SK-N-MC (cell line): Measurements from ENCODE around the gene NRAS.
"Not testable (repeated sequence)": the region's sequence is repeated elsewhere in the genome, so short reads cannot be mapped to it uniquely, and the experiment has no call there.

Source experiments
- DNase-seq: peaks from one replicate; pipeline ENCODE4 v3.0.0-alpha.2; 2011; ENCODE audit warnings: low read depth, low spot score
- H3K27ac ChIP-seq: fragments of 200-600 bp; sonication (generic); 2 replicates; pipeline ENCODE4 v1.5.1; 2016; ENCODE audit warnings: mixed run types
- H3K36me3 ChIP-seq: fragments of 200-600 bp; sonication (generic); 2 replicates; pipeline ENCODE4 v1.6.1; 2017; ENCODE audit warnings: antibody characterized with exemption, low read length, mixed read lengths; ENCODE audit not compliant: insufficient read depth
- H3K4me3 ChIP-seq: fragments of 200-600 bp; sonication (generic); 2 replicates; pipeline ENCODE4 v1.5.1; 2016
- H3K9ac ChIP-seq: fragments of 200-600 bp; sonication (generic); 2 replicates; pipeline ENCODE4 v1.8.0; 2017; ENCODE audit warnings: mixed run types, mixed read lengths; ENCODE audit not compliant: insufficient read length
- H3K9me3 ChIP-seq: fragments of 200-600 bp; sonication (generic); 2 replicates; pipeline ENCODE4 v1.6.1; 2017; ENCODE audit warnings: low read depth, mild to moderate bottlenecking, antibody characterized with exemption, low read length, moderate library complexity, mixed read lengths
- EZH2 ChIP-seq: fragments of 200-600 bp; sonication (generic); IDR thresholded peaks from one replicate; pipeline ENCODE4 v1.6.1; 2017; ENCODE audit warnings: antibody characterized with exemption
- FOXP2 ChIP-seq: optimal IDR thresholded peaks from 2 replicates; pipeline ENCODE3; 2011; ENCODE audit warnings: mild to moderate bottlenecking, moderate library complexity; ENCODE audit not compliant: insufficient read depth; ENCODE audit errors: extremely low read length, control extremely low read depth
- POLR2AphosphoS5 ChIP-seq: IDR thresholded peaks from 2 replicates; pipeline ENCODE4 v1.6.1; 2012; ENCODE audit warnings: mild to moderate bottlenecking, low read depth, low read length, borderline replicate concordance

The NRAS gene

DNA sequence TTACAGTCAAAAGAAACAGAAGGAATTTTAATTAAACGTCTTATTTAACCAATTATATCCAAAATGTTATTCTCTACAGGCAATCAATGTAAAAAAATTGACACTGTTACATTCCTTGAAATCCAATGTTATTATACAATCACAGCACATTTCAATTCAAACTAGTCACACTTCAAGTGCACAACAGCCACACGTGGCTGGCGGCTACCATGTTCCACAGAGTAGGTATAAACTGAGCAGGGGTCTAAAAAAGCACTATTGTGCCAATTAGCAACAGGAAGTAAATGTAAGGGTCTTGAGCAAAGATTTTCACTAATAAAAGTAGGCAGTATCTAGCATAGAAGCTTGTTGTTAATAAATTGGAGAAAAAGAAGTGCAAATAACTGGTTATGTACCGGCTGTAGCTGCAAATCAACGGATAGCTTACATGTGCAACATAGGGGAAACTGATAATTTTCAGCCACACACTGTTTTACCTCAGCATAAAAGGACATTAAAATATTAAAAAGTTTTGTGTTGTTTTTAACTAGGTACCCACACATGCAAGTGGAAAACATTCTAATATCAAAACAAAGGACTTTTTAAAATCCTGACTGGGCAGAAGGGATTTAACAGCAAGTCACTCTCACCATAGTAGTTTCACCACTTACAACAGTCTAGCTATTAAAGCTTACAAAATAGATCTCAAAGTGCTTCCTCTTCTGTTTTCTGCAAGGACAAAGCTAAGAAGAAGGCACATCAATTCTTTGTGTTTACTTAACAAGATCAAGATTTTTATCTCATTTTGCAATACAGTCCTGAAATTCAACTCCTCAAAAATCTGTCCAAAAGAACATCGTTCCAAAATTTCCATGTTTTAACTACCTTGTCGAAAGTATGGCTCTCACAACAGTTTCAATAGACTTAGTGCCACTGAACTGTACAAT lies 38.7 kb upstream of the NRAS start:
- TF ChIP-seq EZH2 = no peak
- TF ChIP-seq POLR2AphosphoS5 = no peak
- no peak for TF ChIP-seq FOXP2
- Histone ChIP-seq H3K4me3 (peak overlapping the region; percentile 99), H3K27ac (no peak overlapping the region; the same call in 1 of the 2 replicates), H3K9me3 (no peaks in the 10 kb centered on the region), H3K9ac (peak overlapping the region; percentile 100), H3K36me3 (peaks cover 56% of the 10 kb centered on the region)
- DNase-seq = no peak

DNA sequence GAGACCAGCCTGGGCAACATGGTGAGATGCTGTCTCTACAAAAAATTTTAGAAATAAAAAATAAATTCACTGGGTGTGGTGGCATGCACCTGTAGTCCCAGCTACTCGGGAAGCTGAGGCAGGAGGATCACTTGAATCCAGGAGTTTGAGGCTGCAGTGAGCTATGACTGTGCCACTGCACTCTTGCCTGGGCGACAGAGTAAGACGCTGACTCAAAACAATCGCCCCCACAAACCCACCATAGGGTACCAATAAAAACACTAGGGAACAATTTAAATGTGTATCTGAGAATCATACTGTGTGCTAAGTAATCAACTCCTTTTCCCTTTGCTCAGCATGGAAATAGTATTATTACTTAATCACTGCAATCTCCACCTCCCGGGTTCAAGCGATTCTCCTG lies 37.1 kb upstream of the NRAS start:
- DNase-seq, H3K9me3 ChIP-seq, H3K9ac ChIP-seq, H3K27ac ChIP-seq, H3K4me3 ChIP-seq: not testable (repeated sequence)
- peaks cover 72% of the 10 kb centered on the region for H3K36me3 ChIP-seq

DNA sequence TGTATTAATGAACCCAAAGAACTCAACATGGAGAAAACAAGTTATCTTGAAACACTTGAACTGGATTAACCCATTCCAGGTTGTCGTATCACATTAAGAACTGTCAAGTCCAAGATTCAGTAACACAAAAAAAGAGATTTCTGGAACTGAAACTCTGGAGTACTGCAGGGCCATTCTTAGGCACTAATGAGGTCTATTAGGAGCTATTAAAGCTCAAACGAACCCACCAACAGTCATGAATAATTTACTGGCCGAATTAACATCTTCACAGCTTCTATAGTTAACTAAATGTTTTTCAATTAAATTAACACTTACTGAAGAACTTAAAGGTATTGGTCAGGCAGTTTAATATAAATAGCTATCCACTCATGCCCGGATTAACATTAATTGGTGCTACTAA lies 36.6 kb upstream of the NRAS start:
- no peak for DNase-seq
- Histone ChIP-seq H3K27ac (no peak overlapping the region), H3K9ac (no peak overlapping the region), H3K4me3 (no peak overlapping the region), H3K9me3 (no peaks in the 10 kb centered on the region), H3K36me3 (peaks cover 77% of the 10 kb centered on the region)
- no peak for TF ChIP-seq FOXP2
- no peak for TF ChIP-seq EZH2
- no peak for TF ChIP-seq POLR2AphosphoS5

DNA sequence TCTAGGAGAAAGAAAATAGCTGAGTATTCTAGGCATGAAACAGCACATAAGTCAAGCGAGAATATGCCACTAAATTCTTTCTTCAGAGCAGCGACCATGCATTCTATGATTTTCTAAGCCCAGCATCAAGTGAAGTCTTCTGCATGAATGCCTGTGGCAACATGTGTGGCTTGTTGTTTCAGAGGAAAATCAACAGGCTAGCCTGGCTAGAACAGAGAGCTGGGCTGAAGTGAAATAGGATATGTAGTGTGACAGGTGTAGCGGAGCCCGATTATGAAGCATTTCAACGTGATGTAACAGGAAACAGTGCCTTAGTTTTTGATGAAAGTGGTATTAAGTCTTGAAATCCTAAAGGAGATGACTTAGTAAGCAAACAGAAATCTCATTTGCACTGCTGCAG lies 34.2 kb upstream of the NRAS start:
- Histone ChIP-seq H3K27ac (no peak overlapping the region), H3K9me3 (no peaks in the 10 kb centered on the region), H3K4me3 (no peak overlapping the region), H3K36me3 (peaks cover 88% of the 10 kb centered on the region), H3K9ac (no peak overlapping the region)
- no peak for DNase-seq
- no peak for TF ChIP-seq FOXP2
- TF ChIP-seq POLR2AphosphoS5 = no peak
- no peak for TF ChIP-seq EZH2

DNA sequence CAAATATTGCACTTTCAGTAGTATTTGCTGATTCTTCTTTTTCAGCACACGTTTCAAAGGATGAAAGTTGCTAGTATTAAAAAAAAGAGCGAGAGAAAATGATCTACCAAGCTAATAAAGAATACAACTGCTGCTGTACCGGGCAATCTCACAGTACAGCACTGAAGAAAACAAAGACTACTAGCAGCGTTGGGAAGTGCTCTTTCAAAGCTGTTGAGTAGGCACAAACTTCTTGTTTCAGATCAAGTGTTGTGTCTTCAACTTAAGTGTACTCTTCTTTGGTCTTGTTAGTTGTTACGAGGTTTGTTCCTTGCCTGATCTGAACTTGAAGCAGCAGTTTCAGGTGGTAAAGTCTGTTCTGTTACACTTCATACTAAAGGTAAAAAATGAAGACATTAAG lies 33.3 kb upstream of the NRAS start:
- Histone ChIP-seq H3K36me3 (peaks cover 88% of the 10 kb centered on the region), H3K27ac (no peak overlapping the region), H3K9ac (no peak overlapping the region), H3K9me3 (no peaks in the 10 kb centered on the region), H3K4me3 (no peak overlapping the region)
- no peak for DNase-seq
- TF ChIP-seq FOXP2 = no peak
- TF ChIP-seq EZH2 = no peak
- TF ChIP-seq POLR2AphosphoS5 = no peak

DNA sequence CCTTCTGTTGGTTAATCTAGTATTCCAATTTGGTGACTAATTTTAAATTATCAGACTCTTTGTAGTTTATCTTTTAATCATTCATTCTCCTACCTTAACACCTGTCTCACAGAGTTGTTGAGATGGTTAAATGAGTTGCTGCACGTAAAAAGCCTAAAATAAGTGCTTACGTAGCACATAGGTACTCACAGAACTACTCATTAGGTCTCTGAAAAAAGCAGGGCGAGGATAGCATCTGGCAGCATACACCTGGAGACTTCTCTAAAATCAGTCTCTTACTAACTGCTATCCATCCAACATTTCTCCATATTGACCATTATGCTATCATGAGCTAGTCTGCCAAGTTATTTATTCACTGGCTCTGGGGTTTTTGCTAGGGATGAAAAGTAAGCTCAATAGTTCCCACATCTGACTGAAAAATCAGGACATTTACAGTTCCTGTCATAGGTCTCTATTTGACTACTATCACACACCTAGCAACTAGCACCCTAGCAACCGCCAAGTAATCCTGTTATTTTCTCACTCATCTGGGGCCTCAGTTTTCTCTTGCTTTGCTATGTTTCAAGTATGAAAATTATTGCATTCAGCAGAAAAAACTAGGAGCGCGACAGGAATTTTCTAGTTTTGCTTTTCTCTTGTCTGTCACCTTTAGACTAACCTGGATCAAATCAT lies 30.0 kb upstream of the NRAS start:
- H3K9me3 ChIP-seq = no peaks in the 10 kb centered on the region
- peaks cover 98% of the 10 kb centered on the region for H3K36me3 ChIP-seq
- TF ChIP-seq POLR2AphosphoS5 = no peak
- no peak for TF ChIP-seq EZH2
- no peak for TF ChIP-seq FOXP2
- no peak overlapping the region for H3K27ac ChIP-seq
- no peak overlapping the region for H3K4me3 ChIP-seq
- no peak for DNase-seq
- no peak overlapping the region for H3K9ac ChIP-seq

DNA sequence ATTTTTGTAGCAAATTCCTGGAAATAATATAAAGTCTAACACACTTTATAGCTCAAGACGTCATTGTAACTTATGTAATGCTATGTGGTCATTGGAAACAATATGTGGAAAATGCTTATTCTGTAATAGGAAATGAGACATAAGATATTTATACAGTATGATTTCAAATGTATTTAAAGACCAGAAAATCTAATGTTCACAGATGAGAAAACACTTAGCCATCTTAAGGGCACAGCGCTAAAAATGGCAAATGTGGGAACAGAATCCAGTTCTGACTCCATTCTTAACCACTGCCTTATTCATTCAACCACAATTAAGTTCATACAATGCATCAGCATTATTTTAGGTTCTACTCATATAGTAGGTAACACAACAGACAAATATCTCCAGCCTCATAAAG lies 28.7 kb upstream of the NRAS start:
- no peak for DNase-seq
- Histone ChIP-seq H3K36me3 (peaks cover 99% of the 10 kb centered on the region), H3K9me3 (no peaks in the 10 kb centered on the region), H3K27ac (peak overlapping the region; percentile 27; the same call in 1 of the 2 replicates), H3K9ac (no peak overlapping the region), H3K4me3 (no peak overlapping the region)
- TF ChIP-seq POLR2AphosphoS5 (no peak), FOXP2 (no peak), EZH2 (no peak)

DNA sequence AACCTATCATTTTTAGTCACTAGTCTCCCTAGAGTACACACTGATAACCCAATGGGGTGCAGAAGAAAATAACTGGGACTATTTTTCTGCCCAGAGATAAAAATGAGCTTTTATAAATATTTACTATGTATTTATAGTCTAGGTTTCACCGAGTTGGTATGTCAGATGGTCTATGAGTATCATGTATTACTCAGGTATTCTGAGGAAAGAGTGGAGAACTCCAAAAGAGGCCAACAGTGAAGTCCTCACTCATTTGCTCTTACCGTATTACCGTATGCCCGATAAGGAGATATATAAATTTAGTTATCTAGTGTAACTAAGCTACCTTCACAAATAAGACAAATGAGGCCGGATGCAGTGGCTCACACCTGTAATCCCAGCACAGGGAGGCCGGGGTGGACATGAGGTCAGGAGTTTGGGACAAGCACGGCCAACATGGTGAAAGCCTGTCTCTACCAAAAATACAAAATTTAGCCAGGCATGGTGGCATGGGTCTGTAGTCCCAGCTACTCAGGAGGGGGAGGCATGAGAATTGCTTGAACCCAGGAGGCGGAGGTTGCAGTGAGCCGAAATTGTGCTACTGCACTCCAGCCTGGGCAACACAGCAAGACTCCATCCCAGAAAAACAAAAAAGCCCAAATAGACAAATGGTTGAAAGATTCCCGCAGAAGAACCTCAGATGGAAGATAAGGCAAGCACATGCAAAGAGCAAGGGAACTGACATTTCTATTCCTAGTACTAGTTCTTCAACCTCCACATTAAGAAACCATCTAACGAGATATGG lies 25.6 kb upstream of the NRAS start:
- Histone ChIP-seq H3K9me3 (no peaks in the 10 kb centered on the region), H3K36me3 (peaks cover 99% of the 10 kb centered on the region), H3K4me3 (no peak overlapping the region), H3K9ac (no peak overlapping the region), H3K27ac (no peak overlapping the region)
- DNase-seq = no peak
- no peak for TF ChIP-seq POLR2AphosphoS5
- TF ChIP-seq EZH2 = no peak
- TF ChIP-seq FOXP2 = no peak
